Skeletal muscle tissue (tissue), 2 donors: ENCODE results near the gene OTUB1. TPM values are rescaled to one million over a fixed set of nuclear protein-coding genes. Genes with fewer than 3 reads are reported as not detected.

Experiments
- small RNA-seq: library from RNA; depleted of rRNA; stranded (forward); fragments of <200 nt; gene quantifications from one replicate; pipeline ENCODE3, GENCODE V24; 2014
- total RNA-seq: library from RNA; depleted of rRNA; stranded (reverse); fragments of >200 nt; gene quantifications from one replicate; pipeline ENCODE4 v1.2.3, GENCODE V29; 2014

OTUB1 gene
- total RNA-seq, 1 donor from 2014 or later = 18.3 TPM

Small RNA genes within 50 kb of the gene (small RNA-seq; reads per million reads assigned to genes)
- not detected for gene RNU6-45P

Other genes with a start within 250 kb of the OTUB1 start
- gene ZFTA, start 217.7 kb upstream of the OTUB1 start, total RNA-seq = 15.7 TPM
- gene SPINDOC, start 173.0 kb upstream of the OTUB1 start, total RNA-seq = 6.8 TPM
- 6.8 TPM for gene MARK2, start 147.3 kb upstream of the OTUB1 start, total RNA-seq
- gene RCOR2, start 69.3 kb upstream of the OTUB1 start, total RNA-seq = 4.2 TPM
- 4.7 TPM for gene NAA40, start 47.4 kb upstream of the OTUB1 start, total RNA-seq
- 481 TPM for gene COX8A, start 11.8 kb upstream of the OTUB1 start, total RNA-seq
- gene FLRT1, start 49.5 kb downstream of the OTUB1 start, total RNA-seq = 0.52 TPM
- 91.9 TPM for gene MACROD1, start 179.7 kb downstream of the OTUB1 start, total RNA-seq
- gene STIP1, start 199.7 kb downstream of the OTUB1 start, total RNA-seq = 69.9 TPM
- gene FERMT3, start 220.3 kb downstream of the OTUB1 start, total RNA-seq = 4.7 TPM
- 53.2 TPM for gene TRPT1, start 239.7 kb downstream of the OTUB1 start, total RNA-seq
- 17.2 TPM for gene NUDT22, start 239.8 kb downstream of the OTUB1 start, total RNA-seq
- 18.8 TPM for gene DNAJC4, start 244.1 kb downstream of the OTUB1 start, total RNA-seq
- gene VEGFB, start 248.1 kb downstream of the OTUB1 start, total RNA-seq = 24.5 TPM